Tibial artery (tissue), 4 donors: ENCODE results near the gene HSD11B2.

ENCODE experiments used
- DNase-seq, 2 donors: peaks; one replicate each; pipeline ENCODE4 v3.0.0-alpha.2; 2019
- H3K27ac ChIP-seq, 2 donors: fragments of 200-600 bp; sonication (generic) in 1 of 2; 1 replicate in 1 of 2; 2 replicates in 1 of 2; pipeline ENCODE4 v1.5.1; 2018 to 2019; ENCODE audit warnings: mild to moderate bottlenecking in 1 of 2
- H3K27me3 ChIP-seq, 2 donors: fragments of 200-600 bp; sonication (generic) in 1 of 2; one replicate each; pipeline versions ENCODE4 v1.5.1 to v1.6.0; 2016 to 2019
- H3K36me3 ChIP-seq, 3 donors: fragments of 200-600 bp; sonication (generic) in 2 of 3; one replicate each; pipeline ENCODE4 v1.5.1; 2016 to 2019; ENCODE audit warnings: mild to moderate bottlenecking in 2 of 3
- H3K4me1 ChIP-seq, 4 donors: fragments of 200-600 bp; sonication (generic) in 2 of 4; 1 replicate in 3 of 4; 2 replicates in 1 of 4; pipeline ENCODE4 v1.5.1; 2016 to 2019
- H3K4me3 ChIP-seq, 2 donors: fragments of 200-600 bp; sonication (generic) in 1 of 2; 1 replicate in 1 of 2; 2 replicates in 1 of 2; pipeline ENCODE4 v1.5.1; 2018 to 2019; ENCODE audit warnings: mild to moderate bottlenecking in 2 of 2
- H3K9me3 ChIP-seq, 3 donors: fragments of 200-600 bp; sonication (generic) in 1 of 3; one replicate each; pipeline ENCODE4 v1.5.1; 2016 to 2019
- intact Hi-C: fragments of 100-400 bp; cut with DNase I; formaldehyde crosslinking; loops from one replicate; pipeline ENCODE4 v1.15.0; 2023; ENCODE audit warnings: low total_unique reads
- TF ChIP-seq, protein P1 (sequence below), 2 experiments: fragments of 200-600 bp in 1 of 2; fragments of 450-650 bp in 1 of 2; IDR thresholded peaks; one replicate each; pipeline ENCODE4 v1.5.1; 2017 to 2019; ENCODE audit warnings: antibody characterized with exemption in 2 of 2, mild to moderate bottlenecking in 1 of 2, moderate library complexity in 1 of 2

The HSD11B2 gene

DNA sequence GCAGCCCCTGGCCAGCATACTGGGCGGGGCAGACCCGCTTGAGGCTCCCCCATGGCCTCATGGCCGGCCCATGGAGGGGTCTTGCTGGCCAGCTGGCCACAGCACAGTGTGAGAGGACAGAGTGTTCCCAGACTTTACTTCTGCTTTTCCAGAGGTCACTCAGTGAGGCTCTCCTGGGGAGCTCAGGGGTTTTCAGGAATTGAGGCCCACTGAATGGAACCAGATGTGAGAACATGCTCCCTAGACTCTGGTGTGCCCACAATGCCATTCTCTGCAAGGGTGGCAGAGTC lies 28.9 kb downstream of the HSD11B2 start:
- Histone ChIP-seq H3K36me3 (no peaks in the 10 kb centered on the region), H3K27ac (peak overlapping the region; percentile 46 to 54), H3K9me3 (no peaks in the 10 kb centered on the region), H3K4me3 (no peak overlapping the region), H3K4me1 (peaks cover 0 to 83% (median 53%) of the 10 kb centered on the region in 4 donors), H3K27me3 (no peaks in the 10 kb centered on the region)
- TF ChIP-seq, protein P1, sequence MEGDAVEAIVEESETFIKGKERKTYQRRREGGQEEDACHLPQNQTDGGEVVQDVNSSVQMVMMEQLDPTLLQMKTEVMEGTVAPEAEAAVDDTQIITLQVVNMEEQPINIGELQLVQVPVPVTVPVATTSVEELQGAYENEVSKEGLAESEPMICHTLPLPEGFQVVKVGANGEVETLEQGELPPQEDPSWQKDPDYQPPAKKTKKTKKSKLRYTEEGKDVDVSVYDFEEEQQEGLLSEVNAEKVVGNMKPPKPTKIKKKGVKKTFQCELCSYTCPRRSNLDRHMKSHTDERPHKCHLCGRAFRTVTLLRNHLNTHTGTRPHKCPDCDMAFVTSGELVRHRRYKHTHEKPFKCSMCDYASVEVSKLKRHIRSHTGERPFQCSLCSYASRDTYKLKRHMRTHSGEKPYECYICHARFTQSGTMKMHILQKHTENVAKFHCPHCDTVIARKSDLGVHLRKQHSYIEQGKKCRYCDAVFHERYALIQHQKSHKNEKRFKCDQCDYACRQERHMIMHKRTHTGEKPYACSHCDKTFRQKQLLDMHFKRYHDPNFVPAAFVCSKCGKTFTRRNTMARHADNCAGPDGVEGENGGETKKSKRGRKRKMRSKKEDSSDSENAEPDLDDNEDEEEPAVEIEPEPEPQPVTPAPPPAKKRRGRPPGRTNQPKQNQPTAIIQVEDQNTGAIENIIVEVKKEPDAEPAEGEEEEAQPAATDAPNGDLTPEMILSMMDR (IDR thresholded peaks at IDR 0.05): no peak
- no peak for DNase-seq
- intact Hi-C loops: loop anchor here (5.0 kb wide), 1 partner anchor 33 kb away; no protein-coding TSS in a partner anchor

DNA sequence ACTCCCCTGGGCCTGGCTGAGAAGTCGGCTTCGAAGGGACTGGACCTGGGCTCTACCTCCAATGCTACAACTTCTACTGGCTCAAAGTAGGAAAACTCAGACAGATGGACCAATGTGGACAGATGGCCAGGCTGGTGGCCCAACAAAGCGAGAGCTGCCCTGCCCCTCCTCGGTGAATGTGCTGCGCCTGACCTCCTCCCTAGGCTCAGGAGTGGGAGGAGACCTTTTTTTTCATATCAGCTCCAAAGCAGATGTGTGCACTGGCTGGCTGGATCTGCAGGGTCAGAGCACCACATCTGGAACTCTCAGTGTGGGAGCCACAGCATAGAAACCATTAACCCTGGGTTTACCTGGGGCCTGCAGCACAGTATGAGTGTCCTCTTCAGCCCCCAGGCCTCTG lies 29.2 kb downstream of the HSD11B2 start:
- Histone ChIP-seq H3K27ac (peak overlapping the region in 1 of 2 donors; percentile 54), H3K4me1 (peaks cover 0 to 85% (median 57%) of the 10 kb centered on the region in 4 donors), H3K4me3 (no peak overlapping the region), H3K9me3 (no peaks in the 10 kb centered on the region), H3K27me3 (no peaks in the 10 kb centered on the region), H3K36me3 (no peaks in the 10 kb centered on the region)
- TF ChIP-seq, protein P1 (IDR thresholded peaks at IDR 0.05): no peak
- DNase-seq: no peak
- intact Hi-C loops: loop anchor here (5.0 kb wide), 1 partner anchor 33 kb away; no protein-coding TSS in a partner anchor

DNA sequence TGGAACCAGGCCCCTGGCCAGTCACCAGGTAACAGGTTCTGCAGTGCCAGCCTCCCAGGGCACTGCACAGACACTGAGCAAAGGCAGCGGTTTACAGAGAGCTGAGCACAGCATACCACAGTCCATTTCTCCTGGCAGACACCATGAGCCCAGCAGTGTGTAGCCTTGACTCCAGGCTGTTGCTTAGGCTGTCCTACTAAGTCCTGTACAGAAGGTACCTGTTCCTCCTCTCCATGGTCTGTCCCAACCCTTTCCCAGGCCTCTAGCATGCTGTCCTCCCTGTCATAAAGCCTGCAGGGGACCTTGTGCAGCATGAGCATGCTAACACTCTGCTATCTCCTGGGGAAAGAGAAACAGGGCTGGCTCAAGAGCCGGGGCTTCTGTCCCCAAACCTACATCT lies 30.0 kb downstream of the HSD11B2 start:
- TF ChIP-seq, protein P1 (IDR thresholded peaks at IDR 0.05): no peak
- H3K9me3 ChIP-seq: no peaks in the 10 kb centered on the region
- H3K4me1 ChIP-seq: peaks cover 0 to 86% (median 63%) of the 10 kb centered on the region in 4 donors
- no peak overlapping the region for H3K4me3 ChIP-seq
- intact Hi-C loops: loop anchor here (5.0 kb wide), 1 partner anchor 34 kb away; no protein-coding TSS in a partner anchor
- no peaks in the 10 kb centered on the region for H3K36me3 ChIP-seq
- H3K27ac ChIP-seq: no peak overlapping the region
- H3K27me3 ChIP-seq: no peaks in the 10 kb centered on the region
- no peak for DNase-seq

DNA sequence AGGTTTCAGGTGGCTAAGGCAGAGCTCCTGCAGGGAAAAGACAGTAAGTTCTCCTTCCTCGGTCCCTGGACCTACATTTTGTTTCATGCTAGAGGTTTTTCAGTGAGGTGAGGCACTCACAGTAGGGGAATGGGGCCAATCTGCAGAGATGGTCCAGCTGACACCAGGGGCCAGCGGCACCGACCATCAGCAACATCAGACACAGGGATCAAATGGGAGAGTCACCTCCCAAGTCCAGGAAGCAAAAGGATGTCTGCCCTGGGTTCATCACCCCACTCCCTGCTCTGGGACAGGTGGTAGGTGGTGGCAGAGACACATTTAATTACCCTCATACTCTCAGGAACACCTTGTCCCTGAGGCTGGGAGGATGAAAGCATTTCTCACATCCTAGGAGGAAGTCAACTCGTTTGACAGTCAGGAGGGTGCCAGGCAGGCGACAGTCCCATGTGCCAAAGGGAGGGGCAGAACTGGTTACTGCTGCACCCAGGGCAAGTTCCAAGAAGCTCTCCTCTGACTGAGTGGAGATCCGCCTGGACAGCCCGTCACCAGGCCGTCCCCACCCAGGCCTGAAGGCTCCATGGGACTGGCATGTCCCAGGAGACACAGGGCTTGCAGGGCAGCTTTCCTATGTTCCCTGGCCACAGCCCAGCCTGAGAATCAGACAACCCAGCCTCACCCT lies 30.8 kb downstream of the HSD11B2 start:
- no peak for DNase-seq
- no peaks in the 10 kb centered on the region for H3K9me3 ChIP-seq
- TF ChIP-seq, protein P1 (IDR thresholded peaks at IDR 0.05): no peak
- H3K27me3 ChIP-seq: no peaks in the 10 kb centered on the region
- no peaks in the 10 kb centered on the region for H3K36me3 ChIP-seq
- H3K27ac ChIP-seq: no peak overlapping the region
- no peak overlapping the region for H3K4me3 ChIP-seq
- H3K4me1 ChIP-seq: peaks cover 0 to 81% (median 61%) of the 10 kb centered on the region in 4 donors
- intact Hi-C loops: loop anchor here (5.0 kb wide), 1 partner anchor 34 kb away; no protein-coding TSS in a partner anchor

DNA sequence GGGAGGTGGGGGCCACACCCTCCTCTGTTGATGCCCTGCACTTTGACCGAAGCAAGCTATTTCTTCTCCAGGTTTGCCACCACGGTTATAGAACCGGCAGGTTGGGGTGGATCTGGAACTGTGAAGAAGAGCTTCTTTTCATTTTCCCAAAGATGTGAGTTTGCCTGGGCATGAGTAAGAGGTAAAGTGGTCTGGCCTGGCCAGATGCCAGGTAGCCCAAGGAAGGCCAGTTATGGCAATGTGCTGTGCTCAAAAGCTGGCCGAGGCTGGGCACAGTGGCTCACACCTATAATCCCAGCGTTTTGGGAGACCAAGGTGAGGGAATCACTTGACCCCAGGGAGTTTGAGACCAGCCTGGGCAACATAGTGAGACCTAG lies 31.3 kb downstream of the HSD11B2 start:
- intact Hi-C loops: loop anchor here (5.0 kb wide), 1 partner anchor 35 kb away; no protein-coding TSS in a partner anchor

More for the DNA sequence above, 31.3 kb downstream of the HSD11B2 start:
- TF ChIP-seq, protein P1 (IDR thresholded peaks at IDR 0.05): no peak
- Histone ChIP-seq H3K27me3 (no peaks in the 10 kb centered on the region), H3K9me3 (no peaks in the 10 kb centered on the region), H3K27ac (no peak overlapping the region), H3K4me1 (peaks cover 0 to 76% (median 57%) of the 10 kb centered on the region in 4 donors), H3K36me3 (no peaks in the 10 kb centered on the region), H3K4me3 (no peak overlapping the region)
- no peak for DNase-seq
